BLaER1 (cell line): ENCODE data around the gene CFAP157.

ENCODE experiments used
- H3K27ac ChIP-seq: shearing (Covaris generic); formaldehyde crosslinking; 2 replicates; pipeline ENCODE4 v1.8.1; 2022
- H3K27me3 ChIP-seq: shearing (Covaris generic); formaldehyde crosslinking; 2 replicates; pipeline ENCODE4 v1.8.1; 2022
- H3K36me3 ChIP-seq: shearing (Covaris generic); formaldehyde crosslinking; 2 replicates; pipeline ENCODE4 v1.8.1; 2022
- H3K4me1 ChIP-seq: shearing (Covaris generic); formaldehyde crosslinking; 2 replicates; pipeline ENCODE4 v1.8.1; 2022
- H3K4me2 ChIP-seq: shearing (Covaris generic); formaldehyde crosslinking; 2 replicates; pipeline ENCODE4 v1.8.1; 2022
- H3K4me3 ChIP-seq: shearing (Covaris generic); formaldehyde crosslinking; 2 replicates; pipeline ENCODE4 v1.8.1; 2022
- H3K9ac ChIP-seq: shearing (Covaris generic); formaldehyde crosslinking; 2 replicates; pipeline ENCODE4 v1.8.1; 2022
- H3K9me3 ChIP-seq: shearing (Covaris generic); formaldehyde crosslinking; 2 replicates; pipeline ENCODE4 v1.8.1; 2022
- H4K20me1 ChIP-seq: shearing (Covaris generic); formaldehyde crosslinking; 2 replicates; pipeline ENCODE4 v1.8.1; 2022
- Cebpa-rat ChIP-seq: shearing (Covaris generic); IDR thresholded peaks from 2 replicates; pipeline ENCODE4 v1.8.1; 2022

CFAP157 gene

GRCh38 chr9:127690735-127691134, 16.1 kb upstream of the CFAP157 start:
- H3K36me3 ChIP-seq: peaks cover 63% of the 10 kb centered on the region
- H4K20me1 ChIP-seq: no peaks in the 10 kb centered on the region
- no peak overlapping the region for H3K27ac ChIP-seq

GRCh38 chr9:127692071-127692470, 14.7 kb upstream of the CFAP157 start:
- Histone ChIP-seq H3K36me3 (peaks cover 59% of the 10 kb centered on the region), H3K4me2 (no peak overlapping the region), H3K4me1 (no peaks in the 10 kb centered on the region), H3K9me3 (peaks cover 11% of the 10 kb centered on the region; the same call in 1 of the 2 replicates), H3K27ac (no peak overlapping the region), H3K9ac (no peak overlapping the region), H3K4me3 (no peak overlapping the region), H3K27me3 (no peaks in the 10 kb centered on the region), H4K20me1 (no peaks in the 10 kb centered on the region)
- TF ChIP-seq Cebpa-rat: no peak

More at GRCh38 chr9:127690735-127691134, 16.1 kb upstream of the CFAP157 start:
- Histone ChIP-seq H3K4me3 (no peak overlapping the region), H3K9ac (no peak overlapping the region), H3K27me3 (no peaks in the 10 kb centered on the region), H3K4me1 (no peaks in the 10 kb centered on the region), H3K4me2 (no peak overlapping the region), H3K9me3 (peaks cover 11% of the 10 kb centered on the region; the same call in 1 of the 2 replicates)
- no peak for TF ChIP-seq Cebpa-rat

- no peak for TF ChIP-seq Cebpa-rat
Measured at GRCh38 chr9:127693143-127693542, 13.6 kb upstream of the CFAP157 start.

GRCh38 chr9:127693697-127694096, 13.1 kb upstream of the CFAP157 start:
- H3K9ac ChIP-seq: no peak overlapping the region
- no peaks in the 10 kb centered on the region for H4K20me1 ChIP-seq
- no peaks in the 10 kb centered on the region for H3K4me1 ChIP-seq
- H3K36me3 ChIP-seq: peaks cover 50% of the 10 kb centered on the region
- peaks cover 11% of the 10 kb centered on the region; the same call in 1 of the 2 replicates for H3K9me3 ChIP-seq
- peaks cover under 1% of the 10 kb centered on the region; the same call in 1 of the 2 replicates for H3K27me3 ChIP-seq
- H3K4me3 ChIP-seq: no peak overlapping the region
- no peak overlapping the region for H3K4me2 ChIP-seq
- TF ChIP-seq Cebpa-rat: no peak
- no peak overlapping the region for H3K27ac ChIP-seq

More at GRCh38 chr9:127693143-127693542, 13.6 kb upstream of the CFAP157 start:
- Histone ChIP-seq H3K4me2 (no peak overlapping the region), H3K9me3 (peaks cover 11% of the 10 kb centered on the region; the same call in 1 of the 2 replicates), H3K4me1 (no peaks in the 10 kb centered on the region), H3K9ac (no peak overlapping the region), H3K27me3 (no peaks in the 10 kb centered on the region), H3K27ac (no peak overlapping the region), H3K36me3 (peaks cover 55% of the 10 kb centered on the region), H4K20me1 (no peaks in the 10 kb centered on the region), H3K4me3 (no peak overlapping the region)

- peaks cover 6% of the 10 kb centered on the region; the same call in 1 of the 2 replicates for H3K9me3 ChIP-seq
- H3K27me3 ChIP-seq: peaks cover 8% of the 10 kb centered on the region; the same call in 1 of the 2 replicates
- peaks cover 36% of the 10 kb centered on the region for H3K36me3 ChIP-seq
- H3K4me2 ChIP-seq: no peak overlapping the region
- TF ChIP-seq Cebpa-rat: no peak
- no peaks in the 10 kb centered on the region for H3K4me1 ChIP-seq
- no peaks in the 10 kb centered on the region for H4K20me1 ChIP-seq
- no peak overlapping the region for H3K4me3 ChIP-seq
- no peak overlapping the region for H3K9ac ChIP-seq
- H3K27ac ChIP-seq: no peak overlapping the region
Measured at GRCh38 chr9:127694890-127695720, 11.7 kb upstream of the CFAP157 start.

- no peak for TF ChIP-seq Cebpa-rat
- H4K20me1 ChIP-seq: no peaks in the 10 kb centered on the region
Measured at GRCh38 chr9:127697575-127697974, 9.2 kb upstream of the CFAP157 start.

GRCh38 chr9:127698386-127698785, 8.4 kb upstream of the CFAP157 start:
- no peaks in the 10 kb centered on the region for H3K4me1 ChIP-seq
- no peak overlapping the region for H3K27ac ChIP-seq
- H3K4me3 ChIP-seq: no peak overlapping the region
- H3K4me2 ChIP-seq: no peak overlapping the region
- H4K20me1 ChIP-seq: no peaks in the 10 kb centered on the region
- H3K36me3 ChIP-seq: peaks cover 13% of the 10 kb centered on the region; the same call in 1 of the 2 replicates
- no peak overlapping the region for H3K9ac ChIP-seq
- H3K27me3 ChIP-seq: peaks cover 8% of the 10 kb centered on the region; the same call in 1 of the 2 replicates
- peaks cover 5% of the 10 kb centered on the region; the same call in 1 of the 2 replicates for H3K9me3 ChIP-seq
- TF ChIP-seq Cebpa-rat: no peak

More at GRCh38 chr9:127697575-127697974, 9.2 kb upstream of the CFAP157 start:
- Histone ChIP-seq H3K9me3 (peaks cover 5% of the 10 kb centered on the region; the same call in 1 of the 2 replicates), H3K27ac (no peak overlapping the region), H3K27me3 (peaks cover 8% of the 10 kb centered on the region; the same call in 1 of the 2 replicates), H3K9ac (no peak overlapping the region), H3K4me2 (no peak overlapping the region), H3K4me1 (no peaks in the 10 kb centered on the region), H3K36me3 (peaks cover 16% of the 10 kb centered on the region; the same call in 1 of the 2 replicates), H3K4me3 (no peak overlapping the region)

GRCh38 chr9:127698985-127699670, 7.7 kb upstream of the CFAP157 start:
- H3K4me3 ChIP-seq: no peak overlapping the region
- H3K9me3 ChIP-seq: peaks cover 5% of the 10 kb centered on the region; the same call in 1 of the 2 replicates
- H3K27ac ChIP-seq: no peak overlapping the region
- TF ChIP-seq Cebpa-rat: no peak
- H3K27me3 ChIP-seq: peaks cover 8% of the 10 kb centered on the region; the same call in 1 of the 2 replicates
- no peak overlapping the region for H3K9ac ChIP-seq
- peaks cover 6% of the 10 kb centered on the region; the same call in 1 of the 2 replicates for H3K36me3 ChIP-seq
- H3K4me1 ChIP-seq: no peaks in the 10 kb centered on the region
- H3K4me2 ChIP-seq: peak overlapping the region; percentile 18; the same call in 1 of the 2 replicates
- no peaks in the 10 kb centered on the region for H4K20me1 ChIP-seq

- H3K4me3 ChIP-seq: no peak overlapping the region
- TF ChIP-seq Cebpa-rat: no peak
- H3K36me3 ChIP-seq: no peaks in the 10 kb centered on the region
- no peaks in the 10 kb centered on the region for H3K4me1 ChIP-seq
- H3K9ac ChIP-seq: no peak overlapping the region
- peaks cover 5% of the 10 kb centered on the region; the same call in 1 of the 2 replicates for H3K9me3 ChIP-seq
- peaks cover 8% of the 10 kb centered on the region; the same call in 1 of the 2 replicates for H3K27me3 ChIP-seq
- H4K20me1 ChIP-seq: no peaks in the 10 kb centered on the region
- no peak overlapping the region for H3K27ac ChIP-seq
- no peak overlapping the region for H3K4me2 ChIP-seq
Measured at GRCh38 chr9:127700140-127700539, 6.6 kb upstream of the CFAP157 start.
